ENCODE measurements around the gene ZBTB46.

The ZBTB46 gene

DNA sequence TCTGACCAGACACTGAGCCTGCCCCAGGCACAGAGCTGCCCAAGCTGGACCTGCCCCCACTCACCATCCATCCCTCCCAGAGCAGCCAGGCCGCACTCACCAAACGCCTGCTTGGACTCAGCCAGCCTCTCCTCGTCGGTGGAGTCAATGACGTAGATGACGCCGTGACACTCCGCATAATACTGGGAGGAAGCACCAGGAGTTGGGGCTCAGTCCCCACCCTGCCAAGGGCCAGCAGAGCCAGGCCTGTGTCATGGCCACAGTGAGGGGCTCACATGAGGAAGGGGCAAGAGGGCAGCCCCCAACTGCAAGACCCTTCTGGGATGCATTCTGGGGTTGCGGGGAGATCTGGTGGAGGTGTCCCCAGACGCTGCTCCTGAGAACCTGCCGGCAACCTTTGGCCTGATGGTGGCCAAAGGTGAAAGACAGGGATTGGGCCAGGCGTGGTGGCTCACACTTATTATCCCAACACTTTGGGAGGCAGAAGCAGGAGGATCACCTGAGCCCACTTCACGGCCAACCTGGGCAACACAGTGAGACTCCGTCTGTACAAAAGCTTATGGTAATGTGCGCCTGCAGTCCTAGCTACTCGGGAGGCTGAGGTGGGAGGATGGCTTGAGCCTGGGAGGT lies 128.9 kb downstream of the ZBTB46 start:
- DNase-seq = no peak

- no peak for DNase-seq
Observed at GRCh38 chr20:63701329-63702035, 129.6 kb downstream of the ZBTB46 start.

- no peak for DNase-seq
Observed at GRCh38 chr20:63701051-63701328, 130.1 kb downstream of the ZBTB46 start.

DNA sequence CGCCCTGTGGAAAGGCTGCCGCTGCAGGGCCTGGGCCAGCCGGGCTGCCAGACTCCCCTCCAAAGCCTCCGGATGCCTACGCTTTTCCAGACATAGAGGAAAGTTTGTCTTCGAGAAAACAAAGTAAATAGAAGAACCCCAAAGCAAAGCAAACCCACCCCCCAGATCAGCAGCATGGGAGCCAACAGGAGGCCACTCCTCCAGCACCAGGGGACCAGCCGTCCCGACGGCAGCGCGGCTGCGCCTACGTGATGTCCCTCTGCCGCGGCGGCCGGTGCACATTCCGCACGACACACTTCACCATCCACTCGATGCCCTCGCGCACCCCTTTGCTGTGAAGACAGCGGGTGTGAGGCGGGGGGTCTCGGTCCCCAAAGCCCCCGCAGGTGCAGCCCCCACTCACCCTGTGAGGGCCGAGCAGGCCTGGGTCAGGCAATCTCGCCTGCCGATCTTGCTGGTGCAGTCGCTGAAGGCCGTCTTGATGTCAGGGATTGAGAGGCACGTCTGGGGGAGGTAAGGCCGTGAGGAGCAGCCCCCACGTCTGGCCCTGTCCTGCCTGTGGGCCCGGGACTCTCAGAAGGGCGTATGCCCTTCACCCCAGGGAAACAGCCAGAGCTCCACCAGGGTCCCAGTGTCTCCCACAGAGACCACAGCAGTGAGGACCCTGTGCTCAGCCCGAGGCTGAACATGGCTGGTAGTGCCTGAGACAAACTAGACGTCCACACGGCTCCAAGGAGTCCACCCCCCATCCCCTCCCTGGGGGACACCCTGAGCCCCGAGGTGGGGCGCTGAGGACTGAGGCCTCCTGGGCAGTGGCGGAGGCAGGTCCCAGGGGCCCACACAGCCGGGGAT lies 130.6 kb downstream of the ZBTB46 start:
- DNase-seq = no peak

GRCh38 chr20:63699466-63700198 lies 131.4 kb downstream of the ZBTB46 start:
- no peak for DNase-seq

- DNase-seq = no peak
Observed at GRCh38 chr20:63698739-63699465, 132.2 kb downstream of the ZBTB46 start.

- no peak for DNase-seq
Observed at GRCh38 chr20:63697868-63698545, 133.1 kb downstream of the ZBTB46 start.

- no peak for DNase-seq
Observed at GRCh38 chr20:63697357-63697867, 133.7 kb downstream of the ZBTB46 start.

GRCh38 chr20:63696628-63697356 lies 134.3 kb downstream of the ZBTB46 start, which contains the start of gene TNFRSF6B:
TNFRSF6B (plus strand) TSS chr20:63696652; CDS start chr20:63696768, 116 bp downstream.
- no peak for DNase-seq

DNA sequence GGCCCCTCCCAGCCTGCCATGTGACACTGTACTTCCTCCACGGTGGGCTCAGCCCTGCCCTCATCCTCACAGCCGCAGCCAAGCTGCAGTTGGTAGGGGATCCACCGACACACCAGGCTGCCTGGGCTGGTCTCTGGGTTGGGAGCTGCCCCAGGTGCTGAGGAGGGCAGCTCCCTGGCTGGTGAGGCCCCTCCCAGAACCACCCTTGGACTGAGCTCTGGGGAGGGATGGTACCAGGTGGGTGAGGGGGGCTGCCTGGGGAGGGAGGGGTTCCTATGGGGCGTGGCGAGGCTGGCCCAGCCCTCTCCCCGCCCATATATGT lies 134.8 kb downstream of the ZBTB46 start:
- no peak for DNase-seq

- no peak for DNase-seq
Observed at GRCh38 chr20:63695424-63696305, 135.4 kb downstream of the ZBTB46 start.

DNA sequence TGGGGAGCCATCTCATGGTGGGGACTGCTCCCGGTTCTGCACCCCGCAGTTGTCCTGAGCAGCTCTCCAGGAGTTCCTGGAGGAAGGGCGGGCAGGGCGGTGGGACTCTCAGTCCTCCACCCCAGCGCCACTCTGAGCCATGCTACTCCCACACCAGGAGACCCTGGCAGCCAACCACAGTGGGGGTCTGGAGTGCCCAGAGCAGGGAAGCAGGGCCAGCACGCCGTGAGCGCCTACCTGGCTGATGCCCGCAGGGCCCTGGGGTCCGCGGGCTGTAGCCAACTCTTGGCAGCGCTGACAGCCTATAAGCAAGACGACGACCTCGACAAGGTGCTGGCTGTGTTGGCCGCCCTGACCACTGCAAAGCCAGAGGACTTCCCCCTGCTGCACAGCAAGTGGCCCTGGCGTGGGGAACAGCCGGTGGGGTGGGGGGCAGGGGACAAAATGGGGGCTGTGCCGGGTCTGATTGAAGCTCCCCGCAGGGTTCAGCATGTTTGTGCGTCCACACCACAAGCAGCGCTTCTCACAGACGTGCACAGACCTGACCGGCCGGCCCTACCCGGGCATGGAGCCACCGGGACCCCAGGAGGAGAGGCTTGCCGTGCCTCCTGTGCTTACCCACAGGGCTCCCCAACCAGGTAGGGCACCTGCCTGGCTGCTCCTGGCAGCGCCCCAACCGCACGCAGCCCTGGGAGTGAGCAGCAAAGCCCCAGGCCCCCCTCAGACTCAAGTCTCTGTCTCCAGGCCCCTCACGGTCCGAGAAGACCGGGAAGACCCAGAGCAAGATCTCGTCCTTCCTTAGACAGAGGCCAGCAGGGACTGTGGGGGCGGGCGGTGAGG lies 136.3 kb downstream of the ZBTB46 start:
- DNase-seq = no peak

DNA sequence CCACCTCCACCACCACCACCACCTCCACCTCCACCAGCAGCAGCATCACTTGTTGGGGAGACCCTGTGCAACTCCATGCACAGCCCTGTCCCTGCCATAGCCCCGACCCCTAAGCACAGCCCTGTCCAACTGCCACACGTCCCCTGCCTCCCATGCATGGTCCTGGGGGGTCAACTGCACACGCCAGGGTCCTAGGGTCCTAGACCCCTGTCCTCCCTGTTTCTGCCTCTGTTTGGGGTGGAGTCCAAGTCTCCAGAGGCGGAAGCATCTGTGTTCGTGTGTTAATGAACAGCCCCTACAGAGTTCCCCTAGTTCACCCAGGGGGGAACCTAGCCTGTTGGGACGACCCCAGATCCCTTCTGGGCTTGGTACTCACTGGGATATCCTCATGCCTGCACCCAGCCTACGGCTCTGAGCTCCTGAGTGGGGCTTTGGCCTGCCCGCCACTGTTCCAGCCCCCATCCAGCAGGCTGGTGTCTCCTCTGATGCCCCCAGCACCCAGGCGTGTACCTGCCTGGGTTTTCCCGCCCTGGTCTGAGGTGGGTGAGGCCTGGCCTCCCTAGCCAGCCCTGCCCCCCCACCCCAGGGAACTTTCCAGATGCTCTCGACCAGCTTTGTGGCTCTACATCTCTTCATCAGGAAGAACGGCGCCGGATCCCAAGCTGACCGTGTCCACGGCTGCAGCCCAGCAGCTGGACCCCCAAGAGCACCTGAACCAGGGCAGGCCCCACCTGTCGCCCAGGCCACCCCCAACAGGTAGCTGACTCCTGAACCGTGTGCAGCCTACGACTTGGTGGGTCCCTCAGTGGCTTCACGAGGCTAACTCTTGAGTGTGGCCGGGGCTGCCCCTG lies 137.1 kb downstream of the ZBTB46 start:
- DNase-seq = no peak

Data from DMS79 treated with DMSO at 0.1 percent for 48 hours (cell line).